Subcutaneous adipose tissue (tissue), 4 donors: Measurements from ENCODE around the gene CCL8. TPM values are rescaled to one million over a fixed set of nuclear protein-coding genes. Genes with fewer than 3 reads are reported as not detected.

Experiments
- CTCF ChIP-seq: fragments of 450-650 bp; IDR thresholded peaks from one replicate; pipeline ENCODE4 v1.5.1; 2016; ENCODE audit warnings: low read depth, mild to moderate bottlenecking, control low read depth, antibody characterized with exemption, moderate library complexity
- total RNA-seq, 4 donors: library from RNA; depleted of rRNA; stranded (reverse); fragments of >200 nt; gene quantifications; one replicate each; pipeline ENCODE4 v1.1.0, GENCODE V29; 2016

Gene CCL8
- total RNA-seq: under 1 TPM in 3 of 4 donors, not detected in 1; 0.44 to 0.98 (median 0.85) TPM

- no peak for TF ChIP-seq CTCF
Observed at GRCh38 chr17:34319039-34319483, at the start of gene CCL8. Gene CCL8 (plus strand): TSS chr17:34319435. CDS start chr17:34319502, 67 bp downstream.

GRCh38 chr17:34269969-34270368 is 49.3 kb upstream of the CCL8 start, which contains the start of gene CCL7:
Gene CCL7 (plus strand): TSS chr17:34270221. CDS start chr17:34270291, 70 bp downstream.
- no peak for TF ChIP-seq CTCF

- TF ChIP-seq CTCF: no peak
Observed at GRCh38 chr17:34275881-34276280, 43.4 kb upstream of the CCL8 start.

GRCh38 chr17:34276826-34277225 is 42.4 kb upstream of the CCL8 start:
- no peak for TF ChIP-seq CTCF

GRCh38 chr17:34283571-34283970 is 35.7 kb upstream of the CCL8 start:
- no peak for TF ChIP-seq CTCF

- no peak for TF ChIP-seq CTCF
Observed at GRCh38 chr17:34285286-34285792, 33.9 kb upstream of the CCL8 start, which contains the start of gene CCL11. Gene CCL11 (plus strand): TSS chr17:34285742. CDS start chr17:34285809, 67 bp downstream.

GRCh38 chr17:34287875-34288274 is 31.4 kb upstream of the CCL8 start:
- no peak for TF ChIP-seq CTCF
